ENCODE data around the gene PAN3. TPM values are rescaled to one million over a fixed set of nuclear protein-coding genes. Genes with fewer than 3 reads are reported as not detected.

The PAN3 gene
- total RNA-seq, 4 donors from 2014 or later: 5.5 to 14.7 (median 9.4) TPM

GRCh38 chr13:28248080-28248479 lies 109.7 kb downstream of the PAN3 start:
- no peak for ATAC-seq
- TF ChIP-seq CTCF (IDR thresholded peaks at IDR 0.05 in 4 of 5, conservative IDR thresholded peaks at IDR 0.05 in 1 of 5): no peak
- TF ChIP-seq POLR2A (IDR thresholded peaks at IDR 0.05): no peak
- DNase-seq: no peak
- in situ Hi-C loops (cut with MboI; ENCODE audit: low sequenced_read_pairs in 4 of 4) (no loop called here), intact Hi-C loops (cut with DNase I; ENCODE audit: low total_unique reads) (no loop called here)
- no peaks in the 10 kb centered on the region for H3K27me3 ChIP-seq
- no peaks in the 10 kb centered on the region for H3K9me3 ChIP-seq
- H3K4me3 ChIP-seq: no peak overlapping the region
- no peaks in the 10 kb centered on the region for H3K4me1 ChIP-seq
- H3K27ac ChIP-seq: no peak overlapping the region
- no peaks in the 10 kb centered on the region for H3K36me3 ChIP-seq

GRCh38 chr13:28250542-28250941 lies 112.2 kb downstream of the PAN3 start:
- ATAC-seq (no peak), DNase-seq (no peak)
- Histone ChIP-seq H3K9me3 (no peaks in the 10 kb centered on the region), H3K4me3 (no peak overlapping the region), H3K27me3 (no peaks in the 10 kb centered on the region), H3K27ac (no peak overlapping the region), H3K36me3 (no peaks in the 10 kb centered on the region), H3K4me1 (no peaks in the 10 kb centered on the region)
- TF ChIP-seq CTCF (IDR thresholded peaks at IDR 0.05 in 4 of 5, conservative IDR thresholded peaks at IDR 0.05 in 1 of 5): no peak
- TF ChIP-seq POLR2A (IDR thresholded peaks at IDR 0.05): no peak
- intact Hi-C loops (cut with DNase I; ENCODE audit: low total_unique reads): loop anchor here (10.0 kb wide), 1 partner anchor 106 kb away; no protein-coding TSS in a partner anchor
- in situ Hi-C loops (cut with MboI; ENCODE audit: low sequenced_read_pairs in 4 of 4): no loop called here

- Histone ChIP-seq H3K27ac (no peak overlapping the region), H3K4me1 (no peaks in the 10 kb centered on the region), H3K9me3 (no peaks in the 10 kb centered on the region), H3K4me3 (no peak overlapping the region), H3K36me3 (peaks cover 5% of the 10 kb centered on the region in 2 donors), H3K27me3 (no peaks in the 10 kb centered on the region)
- DNase-seq (no peak), ATAC-seq (no peak)
- in situ Hi-C loops (cut with MboI; ENCODE audit: low sequenced_read_pairs in 4 of 4): no loop called here
- intact Hi-C loops (cut with DNase I; ENCODE audit: low total_unique reads): loop anchor here (10.0 kb wide), 1 partner anchor 107 kb away; no protein-coding TSS in a partner anchor
- TF ChIP-seq CTCF (IDR thresholded peaks at IDR 0.05 in 4 of 5, conservative IDR thresholded peaks at IDR 0.05 in 1 of 5): no peak
- no peak for TF ChIP-seq POLR2A (IDR thresholded peaks at IDR 0.05)
These were observed 113.1 kb downstream of the PAN3 start for GRCh38 chr13:28251466-28251865.

GRCh38 chr13:28252547-28252946 lies 114.2 kb downstream of the PAN3 start:
- intact Hi-C loops (cut with DNase I; ENCODE audit: low total_unique reads) (loop anchor here (10.0 kb wide), 1 partner anchor 108 kb away; no protein-coding TSS in a partner anchor), in situ Hi-C loops (cut with MboI; ENCODE audit: low sequenced_read_pairs in 4 of 4) (no loop called here)
- H3K9me3 ChIP-seq: no peaks in the 10 kb centered on the region
- ATAC-seq (no peak), DNase-seq (no peak)
- H3K27ac ChIP-seq: no peak overlapping the region
- no peaks in the 10 kb centered on the region for H3K27me3 ChIP-seq
- no peak overlapping the region for H3K4me3 ChIP-seq
- TF ChIP-seq POLR2A (IDR thresholded peaks at IDR 0.05): no peak
- no peak for TF ChIP-seq CTCF (IDR thresholded peaks at IDR 0.05 in 4 of 5, conservative IDR thresholded peaks at IDR 0.05 in 1 of 5)
- H3K36me3 ChIP-seq: peaks cover 6 to 9% of the 10 kb centered on the region in 2 donors
- H3K4me1 ChIP-seq: no peaks in the 10 kb centered on the region

GRCh38 chr13:28257305-28257704 lies 119.0 kb downstream of the PAN3 start:
- Histone ChIP-seq H3K9me3 (no peaks in the 10 kb centered on the region), H3K27me3 (no peaks in the 10 kb centered on the region), H3K36me3 (peaks cover 6 to 28% of the 10 kb centered on the region in 2 donors), H3K27ac (no peak overlapping the region), H3K4me3 (no peak overlapping the region), H3K4me1 (no peaks in the 10 kb centered on the region)
- TF ChIP-seq CTCF (IDR thresholded peaks at IDR 0.05 in 4 of 5, conservative IDR thresholded peaks at IDR 0.05 in 1 of 5) (no peak), POLR2A (IDR thresholded peaks at IDR 0.05) (no peak)
- intact Hi-C loops (cut with DNase I; ENCODE audit: low total_unique reads) (loop anchor here (10.0 kb wide), 1 partner anchor 113 kb away; no protein-coding TSS in a partner anchor), in situ Hi-C loops (cut with MboI; ENCODE audit: low sequenced_read_pairs in 4 of 4) (no loop called here)
- ATAC-seq: no peak
- no peak for DNase-seq
